SKM-1 treated with dmso at 0.1 percent for 144 hours (cell line): Measurements from ENCODE around the gene ATP9A.
"Not testable (repeated sequence)": the region's sequence is repeated elsewhere in the genome, so short reads cannot be mapped to it uniquely, and the experiment has no call there.

Source experiments
- DNase-seq: peaks from one replicate; lab custom pipeline; 2025; ENCODE audit not compliant: unreplicated experiment; lab: John Stamatoyannopoulos, UW

Gene ATP9A

DNA sequence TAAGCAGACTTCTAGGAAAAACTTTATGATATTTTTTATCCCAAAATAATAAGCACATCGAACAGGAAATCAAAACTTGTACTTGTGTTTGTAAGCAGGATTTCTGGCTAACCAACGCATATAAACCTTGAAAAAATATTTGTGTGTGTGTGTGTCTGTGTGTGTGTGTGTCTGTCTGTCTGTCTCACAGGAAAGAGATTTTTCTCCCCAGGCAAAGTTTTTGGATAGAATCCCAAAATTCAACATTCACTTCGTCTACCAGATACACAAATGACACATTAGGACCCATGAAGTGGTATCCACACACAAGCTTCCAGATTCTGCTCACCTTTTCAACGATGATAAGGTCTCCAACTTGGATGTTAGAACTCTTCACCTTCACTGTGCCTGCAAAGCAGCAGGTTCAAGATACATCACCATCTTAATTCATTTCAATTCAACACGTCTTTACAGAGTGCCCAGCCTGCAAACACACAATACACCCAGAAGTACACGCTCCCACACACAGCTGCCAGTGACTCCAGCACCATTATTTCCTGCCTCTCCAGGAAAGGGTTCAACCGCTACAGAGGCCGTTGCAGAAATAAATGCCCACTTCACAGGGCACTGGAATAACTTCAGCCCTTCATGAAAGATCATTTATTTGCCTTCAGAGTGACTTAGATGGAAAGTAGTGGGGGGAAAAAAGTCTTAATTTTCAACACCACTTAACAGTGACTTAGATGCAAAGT is 70.9 kb downstream of the ATP9A start:
- DNase-seq, result no peak

DNA sequence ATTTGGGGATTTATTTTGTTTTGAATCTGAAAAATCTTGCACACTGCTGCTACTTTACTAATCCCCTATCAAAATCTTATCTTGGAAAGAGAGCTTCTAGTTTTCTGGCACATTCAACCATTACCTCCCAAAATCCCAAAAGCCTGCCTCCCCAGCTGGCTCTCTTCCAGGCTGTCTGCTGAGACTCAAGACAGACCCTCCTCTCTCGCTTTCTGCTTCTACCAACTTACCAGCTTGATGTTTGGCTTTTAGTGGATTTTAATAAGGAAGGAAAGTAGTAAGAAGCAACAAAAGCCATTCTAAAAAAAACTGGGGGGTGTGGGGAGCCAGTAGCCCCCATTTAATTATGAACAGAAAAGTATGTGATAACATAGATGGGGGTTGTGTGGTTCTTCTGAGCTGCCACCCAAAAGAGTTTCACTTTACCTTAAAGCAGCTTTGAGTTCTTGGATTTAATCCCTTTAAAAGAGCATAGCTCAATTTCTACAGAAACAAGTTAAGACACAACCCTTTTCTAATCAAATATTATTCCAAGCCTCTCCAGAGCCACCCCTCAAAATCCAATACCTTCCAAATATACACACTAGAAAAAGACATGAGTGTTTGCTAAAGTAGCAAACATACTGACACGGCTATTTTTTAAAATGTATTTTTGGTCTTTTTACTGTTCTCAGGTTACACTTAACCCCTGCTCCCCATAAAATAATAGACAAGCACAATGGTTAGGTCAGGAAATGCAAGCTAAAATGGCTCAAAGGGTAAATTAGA is 71.7 kb downstream of the ATP9A start:
- no peak for DNase-seq

DNA sequence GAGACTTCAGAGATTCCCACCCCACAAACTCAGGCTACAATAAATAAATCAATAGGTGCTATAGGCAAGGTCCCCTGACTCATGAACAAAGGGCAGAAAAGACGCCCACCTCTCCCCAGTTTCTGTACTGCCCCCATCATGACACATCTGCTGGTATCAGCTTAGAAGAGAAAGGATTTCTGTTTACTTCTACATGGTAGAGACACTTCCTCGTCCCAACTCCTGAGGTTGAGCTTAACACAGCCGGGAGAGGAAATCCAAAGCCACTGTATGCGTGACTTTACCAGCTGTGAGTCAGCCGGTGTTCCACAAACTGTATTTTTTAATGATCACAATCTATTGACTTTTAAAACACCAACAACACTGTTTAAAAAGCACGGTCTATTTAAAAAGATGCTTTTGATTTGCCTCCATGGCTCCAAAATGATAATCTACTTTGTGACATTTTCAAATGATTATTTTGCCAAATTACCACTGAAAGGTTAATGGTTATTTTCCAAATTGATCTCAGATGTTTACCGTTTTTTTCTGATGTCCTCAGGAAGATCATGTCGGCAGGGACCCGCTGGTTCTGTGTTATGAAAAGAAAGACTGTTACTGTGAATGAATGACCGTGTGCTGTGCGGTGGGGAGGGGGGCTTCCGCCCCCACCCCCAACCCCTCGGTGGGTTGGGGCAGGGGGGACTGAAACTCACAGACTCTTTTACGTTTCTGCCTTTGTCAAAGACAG is 72.5 kb downstream of the ATP9A start:
- no peak for DNase-seq

DNA sequence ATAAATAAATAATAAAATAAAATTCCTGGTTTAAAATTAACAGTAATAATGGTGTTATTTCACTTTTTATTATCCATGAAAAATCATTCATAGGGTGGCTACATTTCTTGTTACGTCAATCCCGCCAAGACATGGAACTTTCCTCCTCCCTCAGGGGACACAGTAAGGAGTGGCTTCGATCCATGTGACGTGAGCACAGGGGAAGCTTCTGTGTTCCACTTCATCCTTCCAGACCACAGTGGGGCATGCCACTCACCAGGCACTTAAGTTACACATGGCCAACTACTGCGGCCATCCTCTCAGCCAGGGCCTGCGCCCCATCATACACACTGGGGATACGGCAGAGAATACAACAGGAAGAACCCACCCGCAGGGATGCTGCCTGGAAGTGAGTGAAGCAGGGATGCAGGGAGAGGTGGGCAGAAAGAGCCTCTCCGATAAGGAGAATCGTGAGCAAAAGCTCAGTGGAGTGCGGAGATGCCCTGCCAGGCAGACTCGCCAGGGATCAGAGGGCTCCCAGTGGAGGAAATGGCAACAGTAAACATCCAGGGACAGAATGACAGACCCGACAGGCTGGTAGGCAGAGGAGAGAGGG is 75.3 kb downstream of the ATP9A start:
- DNase-seq, result no peak

DNA sequence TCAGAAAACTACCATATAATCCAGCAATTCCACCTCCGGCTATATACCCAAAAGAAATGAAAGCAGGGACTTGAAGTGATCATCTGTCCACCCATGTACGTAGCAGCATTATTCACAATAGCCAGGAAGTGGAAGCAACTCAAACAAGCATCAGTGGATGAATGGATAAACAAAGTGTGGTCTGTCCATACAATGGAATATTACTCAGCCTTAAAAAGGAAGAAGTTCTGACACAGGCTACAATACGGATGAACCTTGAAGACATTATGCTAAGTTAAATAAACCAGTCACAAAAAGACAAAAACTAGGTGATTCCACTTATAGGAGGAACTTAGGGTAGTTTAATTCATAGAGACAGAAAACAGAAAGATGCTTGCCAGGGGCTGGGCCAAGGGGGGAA is 76.5 kb downstream of the ATP9A start:
- no peak for DNase-seq

DNA sequence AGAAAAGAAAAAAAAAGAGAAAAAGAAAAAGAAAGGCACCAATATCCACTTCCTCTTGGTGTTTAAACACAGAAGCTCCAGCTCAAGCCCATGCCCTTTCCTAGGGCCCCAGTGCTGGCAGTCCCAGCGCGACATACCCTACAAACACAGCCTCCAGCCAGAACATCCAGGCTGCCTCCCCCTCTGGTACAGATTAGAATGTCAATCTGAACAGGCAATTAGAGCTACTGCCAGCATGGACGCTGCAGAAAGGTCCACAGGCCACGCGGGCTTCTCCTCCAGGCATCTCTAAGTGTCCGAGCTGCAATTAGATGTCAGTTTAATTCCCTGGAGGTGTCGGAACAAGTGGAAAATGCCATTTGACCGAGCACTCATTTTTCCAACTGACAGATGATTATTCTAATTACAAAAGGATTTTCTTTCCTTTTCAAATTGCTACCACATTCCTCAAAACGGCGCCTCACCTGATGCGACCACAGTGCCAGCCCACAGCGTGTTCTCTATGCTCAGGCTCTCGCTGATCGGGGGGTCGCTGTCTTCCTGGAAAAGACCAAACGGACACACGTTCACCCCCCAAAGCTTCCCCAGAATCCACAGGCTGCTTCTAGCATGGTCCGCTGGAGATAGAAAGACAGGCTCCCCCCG is 79.5 kb downstream of the ATP9A start:
- no peak for DNase-seq

DNA sequence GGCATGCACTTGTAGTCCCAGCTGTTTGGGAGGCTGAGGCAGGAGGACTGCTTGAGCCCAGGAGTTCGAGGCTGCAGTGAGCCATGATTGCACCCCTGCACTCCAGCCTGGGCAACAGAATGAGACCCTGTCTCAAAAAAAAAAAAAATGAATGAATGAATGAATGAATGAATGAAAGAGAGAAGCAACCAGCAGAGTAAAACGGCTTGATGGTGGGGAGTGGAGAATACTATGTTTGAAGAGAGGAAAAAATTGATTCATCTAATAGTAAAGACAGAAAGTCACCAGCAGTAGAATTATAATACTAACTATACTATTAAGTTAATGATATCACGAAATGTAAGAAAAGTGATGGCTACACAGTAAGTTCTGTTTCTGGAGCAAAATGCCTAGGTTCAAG is 80.6 kb downstream of the ATP9A start:
- DNase-seq, result no peak

DNA sequence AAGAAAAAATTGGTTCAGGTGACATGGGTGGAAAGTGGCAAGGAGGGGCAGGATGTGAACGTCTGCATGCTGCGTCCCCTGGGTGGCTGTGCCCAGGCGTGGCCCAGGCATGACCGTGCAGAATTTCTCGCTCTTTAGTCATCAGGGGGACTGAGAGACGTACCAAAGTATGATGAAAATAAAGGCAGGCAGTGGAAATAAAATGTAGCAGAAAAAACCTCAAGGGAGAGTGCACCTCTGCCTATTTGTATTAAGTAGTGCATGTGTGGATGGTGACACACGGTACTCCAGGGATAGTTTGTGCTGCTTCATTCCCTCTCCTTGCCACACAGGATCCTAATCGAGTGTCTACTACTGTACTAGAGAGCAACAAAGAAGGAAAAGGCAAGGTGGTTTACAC is 81.1 kb downstream of the ATP9A start:
- DNase-seq, result no peak

DNA sequence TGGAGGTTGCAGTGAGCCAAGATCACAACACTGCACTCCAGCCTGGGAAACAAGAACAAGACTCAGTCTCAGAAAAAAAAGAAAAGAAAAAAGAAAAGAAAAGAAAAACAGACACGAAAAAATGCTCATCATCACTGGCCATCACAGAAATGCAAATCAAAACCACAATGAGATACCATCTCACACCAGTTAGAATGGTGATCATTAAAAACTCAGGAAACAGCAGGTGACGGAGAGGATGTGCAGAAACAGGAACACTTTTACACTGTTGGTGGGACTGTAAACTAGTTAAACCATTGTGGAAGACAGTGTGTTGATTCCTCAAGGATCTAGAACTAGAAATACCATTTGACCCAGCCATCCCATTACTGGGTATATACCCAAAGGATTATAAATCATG is 82.7 kb downstream of the ATP9A start:
- not testable (repeated sequence) for DNase-seq

DNA sequence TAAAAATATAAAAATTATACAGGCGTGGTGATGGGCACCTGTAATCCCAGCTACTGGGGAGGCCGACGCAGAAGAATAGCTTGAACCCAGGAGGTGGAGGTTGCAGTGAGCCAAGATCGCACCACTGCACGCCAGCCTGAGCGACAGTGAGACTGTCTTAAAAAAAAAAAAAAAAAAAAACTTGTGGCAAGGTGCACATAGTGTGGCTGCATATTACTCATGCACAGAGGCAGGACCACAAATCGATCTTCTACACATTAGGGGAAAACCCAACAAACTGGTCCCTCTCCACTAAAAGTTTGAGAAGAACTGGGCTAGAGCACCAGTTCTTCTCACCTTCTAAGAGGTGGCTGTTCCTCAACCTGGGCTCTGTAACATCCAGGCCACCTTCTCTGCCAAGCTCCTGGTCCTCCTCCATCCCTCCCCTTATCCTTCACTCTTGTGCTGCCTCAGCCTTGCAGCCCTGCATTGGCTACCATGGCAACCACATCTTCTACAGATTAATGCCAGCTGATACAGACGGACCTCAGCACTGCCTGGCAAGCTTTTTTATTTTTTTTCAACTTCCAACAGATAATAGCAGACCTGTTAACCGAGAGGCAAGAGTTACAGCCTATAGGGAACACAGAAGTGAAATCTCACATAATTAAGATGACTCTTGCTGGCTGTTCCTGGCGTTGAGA is 88.0 kb downstream of the ATP9A start:
- DNase-seq, result no peak

DNA sequence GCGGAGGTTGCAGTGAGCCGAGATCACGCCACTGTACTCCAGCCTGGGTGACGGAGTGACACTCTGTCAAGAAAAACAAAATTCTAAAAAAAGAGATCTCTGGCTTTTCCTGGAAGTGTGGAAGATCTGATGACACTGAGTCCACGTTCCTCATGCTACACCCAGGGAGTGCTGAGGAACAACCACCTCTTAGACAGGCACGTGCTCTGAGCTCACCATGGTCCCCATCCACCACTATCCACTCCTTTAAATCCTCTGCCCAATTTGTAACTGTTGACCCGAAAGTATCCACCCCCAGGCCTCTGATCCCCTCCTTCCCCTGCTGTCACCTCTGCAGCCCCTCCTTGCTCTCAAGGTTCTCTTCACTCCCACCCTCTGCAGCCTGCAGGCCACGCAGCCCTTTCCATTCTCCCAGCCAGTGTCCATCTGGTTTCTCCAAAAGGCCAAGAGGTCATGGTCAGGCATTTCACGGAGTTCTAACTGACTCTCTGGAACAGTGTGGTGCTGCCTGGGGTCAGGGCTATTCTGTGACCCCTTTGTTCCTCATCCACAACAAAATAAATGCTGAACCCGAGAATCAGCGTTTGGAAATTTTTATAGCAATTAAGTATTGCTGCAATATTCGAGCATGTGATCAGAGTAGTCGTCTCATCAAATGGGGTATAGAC is 88.8 kb downstream of the ATP9A start:
- no peak for DNase-seq

DNA sequence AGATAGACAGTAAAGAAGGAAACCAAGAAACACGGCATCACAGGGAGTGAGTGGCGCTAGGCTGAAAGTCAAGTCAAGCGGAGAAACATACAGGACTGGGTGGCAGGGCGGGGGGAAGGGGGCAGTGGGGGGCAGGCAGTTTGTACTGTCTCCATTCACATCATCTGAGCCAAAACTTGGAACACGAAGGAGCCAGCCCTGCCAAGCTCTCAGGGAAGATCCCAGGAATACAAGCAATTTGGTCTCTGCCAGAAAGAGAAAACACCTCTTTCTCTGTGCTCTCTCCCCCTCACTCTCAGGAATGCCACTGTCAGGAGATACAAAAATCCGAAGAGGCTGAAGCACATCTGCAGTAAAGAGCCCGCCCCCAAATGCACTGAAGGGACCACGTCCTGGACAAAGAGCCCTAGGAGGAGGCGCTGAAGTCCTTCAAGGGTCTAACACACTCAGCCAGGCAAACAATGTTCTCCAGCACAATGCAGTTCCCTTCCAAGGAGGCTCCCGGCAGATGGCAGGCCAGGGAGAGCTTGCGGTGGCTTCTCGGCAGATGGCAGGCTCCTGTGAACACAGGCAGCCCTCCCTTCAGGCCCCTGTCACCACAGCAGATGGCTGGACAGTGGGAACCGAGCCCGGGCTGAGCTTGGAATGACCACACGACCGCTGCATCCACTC is 90.0 kb downstream of the ATP9A start:
- no peak for DNase-seq

DNA sequence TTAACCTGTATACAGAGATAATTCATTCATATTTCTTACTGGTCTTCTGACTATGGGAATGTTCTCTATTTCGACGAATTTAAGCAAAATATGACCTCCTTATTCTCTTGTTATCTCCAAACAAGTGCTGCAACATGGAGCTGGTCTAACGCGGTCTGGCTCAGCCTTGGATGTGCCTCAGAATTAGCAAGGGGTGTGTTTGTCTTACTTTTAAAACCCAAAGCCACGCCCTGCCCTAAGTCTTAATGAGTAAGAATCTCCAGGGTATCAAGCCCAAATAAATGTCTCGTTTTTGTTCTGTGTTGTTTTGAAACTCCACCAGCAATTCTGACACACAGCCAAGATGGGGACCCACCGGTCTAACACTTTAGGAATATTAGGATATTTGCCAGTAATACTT is 99.2 kb downstream of the ATP9A start:
- DNase-seq, result no peak

DNA sequence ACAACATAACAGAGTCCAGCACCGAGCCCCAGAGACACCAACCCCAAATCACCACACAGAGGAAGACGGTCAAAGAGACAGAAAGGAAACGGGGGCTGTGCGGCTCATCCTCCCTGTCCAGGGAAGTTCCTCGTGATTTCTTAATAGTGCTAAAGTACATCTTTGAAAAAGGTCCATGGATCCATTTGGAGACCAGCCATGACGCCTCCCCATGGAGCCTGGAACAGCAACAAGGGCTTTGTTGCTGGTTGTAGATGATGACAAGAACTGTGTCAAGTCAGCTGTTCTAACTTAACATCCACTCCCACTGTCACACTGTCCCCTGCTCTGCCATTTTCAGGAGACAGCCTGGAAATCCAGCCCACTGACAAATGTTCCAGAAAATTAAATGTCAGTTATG is 99.7 kb downstream of the ATP9A start:
- DNase-seq, result no peak

DNA sequence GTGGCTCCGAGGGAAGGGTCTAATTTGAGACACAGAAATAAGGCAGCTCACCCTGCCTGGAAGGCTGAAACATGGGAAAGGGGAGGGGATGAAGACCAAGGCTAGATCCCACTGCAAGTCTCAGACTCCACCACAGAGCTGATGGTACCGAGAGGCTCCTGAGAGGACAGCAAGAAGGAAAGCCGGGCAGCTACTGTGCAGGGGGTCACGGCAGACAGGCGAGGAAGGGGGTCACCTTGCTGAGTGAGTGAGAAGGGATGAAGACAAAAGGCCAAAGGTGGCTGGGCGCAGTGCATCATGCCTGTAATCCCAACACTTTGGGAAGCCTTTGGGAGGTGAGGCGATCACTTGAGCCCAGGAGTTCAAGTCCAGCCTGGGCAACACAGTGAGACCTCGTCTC is 100.7 kb downstream of the ATP9A start:
- no peak for DNase-seq

DNA sequence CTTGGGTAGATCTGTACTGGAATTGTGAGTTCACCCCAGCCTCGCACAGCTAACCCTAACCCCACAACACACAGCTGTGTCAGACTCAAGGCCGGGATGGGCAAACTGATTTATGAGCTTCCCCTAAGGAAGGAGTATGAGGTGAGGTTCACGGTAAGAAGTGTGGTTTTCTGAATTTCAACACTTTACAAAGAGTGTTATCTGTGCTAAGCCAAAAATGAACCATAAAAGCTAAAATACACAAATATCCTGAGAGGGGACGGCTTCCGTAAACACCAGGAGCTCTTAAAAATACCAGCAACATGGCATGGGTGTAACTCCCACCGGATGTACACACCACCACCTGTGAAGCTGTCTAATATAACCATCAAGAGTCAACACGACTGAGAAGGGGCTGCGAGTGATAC is 101.2 kb downstream of the ATP9A start:
- no peak for DNase-seq

DNA sequence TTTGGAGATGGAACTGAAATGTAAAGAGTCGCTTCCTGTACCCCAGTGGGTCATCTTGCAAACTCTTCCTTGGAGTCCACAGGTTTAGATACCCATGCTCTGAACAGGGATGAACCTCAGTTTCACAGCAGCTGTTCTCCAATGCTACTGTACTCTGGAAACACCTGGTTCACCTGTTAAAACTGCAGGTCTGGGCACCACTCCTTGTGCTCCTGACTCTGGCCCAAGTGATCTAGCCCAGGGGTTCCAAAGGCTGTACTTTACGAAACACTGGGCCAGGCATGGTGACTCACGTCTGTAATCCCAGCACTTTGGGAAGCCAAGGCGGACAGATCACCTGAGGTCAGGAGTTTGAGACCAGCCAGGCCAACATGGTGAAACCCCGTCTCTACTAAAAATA is 102.1 kb downstream of the ATP9A start:
- no peak for DNase-seq

DNA sequence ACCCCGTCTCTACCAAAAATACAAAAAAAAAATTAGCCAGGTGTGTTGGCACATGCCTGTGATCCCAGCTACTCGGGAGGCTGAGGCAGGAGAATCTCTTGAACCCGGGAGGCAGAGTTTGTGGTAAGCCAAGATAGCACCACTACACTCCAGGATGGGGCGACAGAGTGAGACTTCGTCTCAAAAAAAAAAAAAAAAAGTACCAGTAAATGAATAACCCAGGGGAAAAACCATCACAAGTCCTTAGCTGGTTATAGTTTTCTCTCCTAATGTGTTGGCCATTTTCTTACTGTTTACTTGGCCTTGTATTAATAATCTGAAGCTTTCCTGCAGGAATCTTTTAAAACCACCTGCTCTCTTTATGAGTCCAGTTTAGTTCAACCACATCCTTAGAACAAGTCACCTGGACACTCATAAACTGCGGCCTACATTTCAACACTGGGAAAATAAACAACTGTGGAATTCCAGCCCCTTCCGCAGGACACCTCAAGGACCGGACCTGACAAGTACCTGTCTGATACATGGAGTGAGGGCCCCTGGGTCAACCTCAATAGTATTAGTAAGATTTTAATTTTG is 102.6 kb downstream of the ATP9A start:
- no peak for DNase-seq

DNA sequence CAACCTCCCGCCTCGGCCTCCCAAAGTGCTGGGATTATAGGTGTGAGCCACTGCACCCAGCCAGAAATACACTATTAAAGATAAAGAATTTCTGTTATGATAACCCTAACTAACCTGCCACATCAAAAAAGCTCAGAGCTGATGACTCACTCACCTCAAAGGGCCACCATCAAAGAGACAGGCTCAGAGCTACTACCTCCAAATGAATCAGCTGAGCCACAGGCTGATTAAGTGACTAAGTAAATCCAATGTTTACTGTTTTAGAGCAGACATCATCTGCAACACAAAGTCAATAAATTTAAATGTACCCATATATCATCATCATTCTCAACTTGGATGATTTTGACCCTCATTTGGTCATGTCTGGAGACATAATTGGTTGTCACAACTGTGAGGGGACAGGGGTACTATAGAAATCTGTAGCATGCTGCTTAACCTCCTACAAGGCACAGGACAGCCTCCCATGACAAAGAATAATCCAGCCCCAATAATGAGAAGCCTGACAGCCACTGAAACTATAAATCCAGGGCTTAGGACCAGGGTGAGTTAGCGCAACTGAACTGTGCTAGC is 106.5 kb downstream of the ATP9A start:
- DNase-seq, result no peak
